ENCODE measurements around the gene ARHGAP26.

Gene ARHGAP26

DNA sequence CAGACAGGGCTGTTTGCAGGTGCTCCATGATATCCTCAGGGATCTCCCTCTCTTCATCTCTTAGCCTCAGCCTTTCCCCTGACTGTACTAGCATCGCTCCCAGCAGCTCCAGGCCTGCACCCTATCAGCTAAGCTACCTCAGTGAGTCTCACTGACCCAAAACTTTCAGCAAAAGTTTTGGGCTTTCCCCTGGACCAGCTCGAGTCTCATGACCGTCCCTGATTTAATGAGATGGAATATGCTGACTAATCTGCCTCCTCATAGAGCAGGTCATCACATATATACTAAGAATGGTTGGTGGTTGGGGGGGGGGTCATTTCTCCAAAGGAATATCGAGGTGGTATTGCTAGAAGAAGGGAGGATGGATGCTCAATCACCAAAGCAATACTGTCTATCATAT lies 481.8 kb downstream of the ARHGAP26 start:
- Histone ChIP-seq H3K27ac (no peak overlapping the region), H3K4me3 (no peak overlapping the region)
- DNase-seq (ENCODE audit: low spot score): no peak
- TF ChIP-seq, protein P1, sequence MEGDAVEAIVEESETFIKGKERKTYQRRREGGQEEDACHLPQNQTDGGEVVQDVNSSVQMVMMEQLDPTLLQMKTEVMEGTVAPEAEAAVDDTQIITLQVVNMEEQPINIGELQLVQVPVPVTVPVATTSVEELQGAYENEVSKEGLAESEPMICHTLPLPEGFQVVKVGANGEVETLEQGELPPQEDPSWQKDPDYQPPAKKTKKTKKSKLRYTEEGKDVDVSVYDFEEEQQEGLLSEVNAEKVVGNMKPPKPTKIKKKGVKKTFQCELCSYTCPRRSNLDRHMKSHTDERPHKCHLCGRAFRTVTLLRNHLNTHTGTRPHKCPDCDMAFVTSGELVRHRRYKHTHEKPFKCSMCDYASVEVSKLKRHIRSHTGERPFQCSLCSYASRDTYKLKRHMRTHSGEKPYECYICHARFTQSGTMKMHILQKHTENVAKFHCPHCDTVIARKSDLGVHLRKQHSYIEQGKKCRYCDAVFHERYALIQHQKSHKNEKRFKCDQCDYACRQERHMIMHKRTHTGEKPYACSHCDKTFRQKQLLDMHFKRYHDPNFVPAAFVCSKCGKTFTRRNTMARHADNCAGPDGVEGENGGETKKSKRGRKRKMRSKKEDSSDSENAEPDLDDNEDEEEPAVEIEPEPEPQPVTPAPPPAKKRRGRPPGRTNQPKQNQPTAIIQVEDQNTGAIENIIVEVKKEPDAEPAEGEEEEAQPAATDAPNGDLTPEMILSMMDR (IDR thresholded peaks at IDR 0.05): no peak

DNA sequence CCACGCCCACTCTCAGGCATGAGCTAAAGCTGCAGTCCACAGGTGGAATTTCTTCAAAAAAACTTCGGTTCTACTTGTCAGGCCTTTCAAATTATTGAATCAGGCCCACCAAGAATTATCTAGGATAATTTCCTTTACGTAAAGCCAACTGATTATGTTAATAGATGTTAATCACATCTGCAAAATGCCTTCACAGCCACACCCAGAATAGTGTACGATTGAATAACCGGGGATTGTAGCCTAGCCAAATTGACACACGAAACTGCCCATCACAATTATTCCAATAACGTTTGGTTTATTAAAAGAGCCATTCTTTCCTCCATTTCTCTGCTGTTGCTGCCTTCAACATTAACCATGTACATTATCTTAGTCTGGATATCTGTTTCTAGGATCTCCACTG lies 484.6 kb downstream of the ARHGAP26 start:
- TF ChIP-seq, protein P1 (IDR thresholded peaks at IDR 0.05): no peak
- Histone ChIP-seq H3K27ac (no peak overlapping the region), H3K4me3 (no peak overlapping the region)
- no peak for DNase-seq (ENCODE audit: low spot score)

DNA sequence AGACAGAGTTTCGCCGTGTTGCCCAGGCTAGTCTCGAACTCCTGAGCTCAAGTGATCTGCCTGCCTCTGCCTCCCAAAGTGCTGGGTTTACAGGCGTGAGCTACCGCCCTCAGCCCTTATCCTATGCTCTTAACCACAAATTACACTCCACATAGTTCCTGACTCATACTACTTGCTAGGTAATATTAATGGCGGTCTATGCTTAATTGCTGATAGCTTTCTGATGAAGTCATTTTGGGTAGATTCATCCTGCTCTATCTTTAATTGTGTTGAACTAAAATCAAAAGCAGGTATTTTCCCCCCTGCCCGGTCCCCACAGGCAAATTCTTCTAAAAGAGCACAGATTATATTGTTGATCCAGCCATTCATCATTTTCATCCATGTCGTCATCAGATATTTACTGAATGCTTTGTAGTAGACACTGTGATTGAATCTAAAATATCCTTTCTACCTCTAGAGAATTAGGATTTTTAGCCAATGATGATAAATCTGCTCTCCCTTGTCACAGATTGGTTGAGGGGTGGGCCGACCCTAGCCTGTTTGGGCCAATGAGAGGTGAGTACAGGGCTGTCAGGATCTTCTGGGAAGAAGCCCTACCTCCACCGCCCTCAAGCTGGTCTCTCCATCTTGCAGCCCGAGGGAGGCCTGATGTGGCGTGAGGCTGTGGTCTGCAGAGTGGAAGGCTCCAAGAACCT lies 488.5 kb downstream of the ARHGAP26 start:
- no peak overlapping the region for H3K4me3 ChIP-seq
- DNase-seq (ENCODE audit: low spot score): no peak
- TF ChIP-seq, protein P1 (IDR thresholded peaks at IDR 0.05): no peak
- H3K27ac ChIP-seq: no peak overlapping the region

DNA sequence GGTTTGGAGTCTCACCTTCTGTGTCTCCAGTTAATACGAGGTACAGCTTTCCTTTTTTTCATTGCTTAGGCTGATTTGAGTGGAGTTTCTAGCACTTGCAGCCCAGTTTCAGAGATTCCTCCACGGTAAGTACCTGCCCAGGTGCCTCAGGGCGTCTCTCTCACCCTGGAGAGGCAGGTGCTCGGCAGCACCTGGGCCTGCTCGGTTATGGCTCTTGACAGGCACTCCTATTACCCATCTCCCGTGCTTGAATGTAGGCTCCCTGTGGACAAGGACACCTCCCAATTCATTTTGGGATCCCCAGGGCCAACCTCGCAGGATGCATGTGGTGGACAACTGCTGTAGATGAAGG lies 489.1 kb downstream of the ARHGAP26 start:
- no peak overlapping the region for H3K4me3 ChIP-seq
- no peak for DNase-seq (ENCODE audit: low spot score)
- TF ChIP-seq, protein P1 (IDR thresholded peaks at IDR 0.05): no peak
- no peak overlapping the region for H3K27ac ChIP-seq

DNA sequence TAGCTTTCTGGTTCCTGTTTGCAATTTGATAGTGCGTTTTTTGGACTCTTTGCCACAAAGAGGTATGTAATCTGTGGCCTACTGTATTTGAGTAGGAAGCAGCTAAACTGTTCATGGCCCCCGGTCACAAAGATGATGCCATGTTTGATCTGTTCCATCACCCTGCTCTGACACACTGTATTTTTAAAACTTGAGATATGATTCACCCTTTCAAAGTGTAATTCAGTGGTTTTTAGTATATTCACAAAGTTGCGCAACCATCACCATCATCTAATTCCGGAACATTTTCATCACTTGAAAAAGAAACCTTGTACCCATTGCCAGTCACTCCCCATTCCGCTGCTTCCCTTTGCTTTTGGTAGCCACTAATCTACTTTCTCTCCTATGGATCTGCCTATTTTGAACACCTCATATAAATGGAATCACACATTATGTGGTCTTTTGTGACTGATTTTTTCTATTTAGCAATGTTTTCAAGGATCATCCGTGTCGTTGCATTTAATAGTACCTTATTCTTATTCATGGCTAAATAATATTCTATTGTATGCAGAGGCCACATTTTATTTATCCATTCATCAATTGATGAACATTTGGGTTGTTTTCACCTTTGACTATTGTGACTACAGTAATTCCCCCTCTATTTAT lies 491.7 kb downstream of the ARHGAP26 start:
- no peak for DNase-seq (ENCODE audit: low spot score)
- H3K4me3 ChIP-seq: no peak overlapping the region
- H3K27ac ChIP-seq: no peak overlapping the region
- TF ChIP-seq, protein P1 (IDR thresholded peaks at IDR 0.05): no peak

DNA sequence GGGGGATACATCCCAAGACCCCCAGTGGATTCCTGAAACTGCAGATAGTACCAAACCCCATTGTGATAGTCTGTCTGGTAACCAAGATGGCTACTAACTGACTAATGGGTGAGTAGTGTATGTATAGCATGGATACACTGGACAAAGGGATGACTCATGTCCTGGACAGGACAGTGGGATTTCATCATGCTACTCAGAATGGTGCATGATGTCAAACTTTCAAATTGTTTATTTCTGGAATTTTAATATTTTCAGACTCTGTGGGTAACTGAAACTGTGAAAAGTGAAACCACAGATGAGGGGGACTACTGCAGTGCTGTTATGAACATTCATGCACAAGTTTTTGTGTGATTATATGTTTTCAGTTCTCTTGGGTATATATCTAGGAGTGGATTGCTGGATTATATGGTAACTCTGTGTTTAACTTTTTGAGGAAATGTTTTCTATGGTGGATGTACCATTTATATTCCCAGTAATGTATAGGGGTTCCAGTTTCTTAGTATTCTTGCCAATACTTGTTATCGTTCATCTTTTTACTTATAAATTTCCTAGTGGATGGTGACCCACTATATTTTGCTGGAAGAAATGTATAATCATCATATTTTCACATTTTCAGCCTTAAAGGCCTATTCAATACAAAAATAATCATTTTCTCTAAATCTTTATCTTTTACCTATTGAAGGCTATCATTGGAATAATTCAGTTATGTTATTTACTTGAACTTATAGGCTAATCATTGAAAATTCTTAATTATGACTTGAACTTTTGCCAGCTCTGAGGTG lies 492.4 kb downstream of the ARHGAP26 start:
- DNase-seq (ENCODE audit: low spot score): no peak
- no peak overlapping the region for H3K4me3 ChIP-seq
- TF ChIP-seq, protein P1 (IDR thresholded peaks at IDR 0.05): no peak
- H3K27ac ChIP-seq: no peak overlapping the region
